ENCODE measurements around the gene ATP10A.

- TF ChIP-seq CTCF (IDR thresholded peaks at IDR 0.05): no peak
- TF ChIP-seq POLR2A (IDR thresholded peaks at IDR 0.05): no peak
These were observed 85.0 kb downstream of the ATP10A start for GRCh38 chr15:25778161-25778560.

All from adrenal gland (tissue), 5 donors.